ENCODE results near the gene ALG14.

The ALG14 gene

DNA sequence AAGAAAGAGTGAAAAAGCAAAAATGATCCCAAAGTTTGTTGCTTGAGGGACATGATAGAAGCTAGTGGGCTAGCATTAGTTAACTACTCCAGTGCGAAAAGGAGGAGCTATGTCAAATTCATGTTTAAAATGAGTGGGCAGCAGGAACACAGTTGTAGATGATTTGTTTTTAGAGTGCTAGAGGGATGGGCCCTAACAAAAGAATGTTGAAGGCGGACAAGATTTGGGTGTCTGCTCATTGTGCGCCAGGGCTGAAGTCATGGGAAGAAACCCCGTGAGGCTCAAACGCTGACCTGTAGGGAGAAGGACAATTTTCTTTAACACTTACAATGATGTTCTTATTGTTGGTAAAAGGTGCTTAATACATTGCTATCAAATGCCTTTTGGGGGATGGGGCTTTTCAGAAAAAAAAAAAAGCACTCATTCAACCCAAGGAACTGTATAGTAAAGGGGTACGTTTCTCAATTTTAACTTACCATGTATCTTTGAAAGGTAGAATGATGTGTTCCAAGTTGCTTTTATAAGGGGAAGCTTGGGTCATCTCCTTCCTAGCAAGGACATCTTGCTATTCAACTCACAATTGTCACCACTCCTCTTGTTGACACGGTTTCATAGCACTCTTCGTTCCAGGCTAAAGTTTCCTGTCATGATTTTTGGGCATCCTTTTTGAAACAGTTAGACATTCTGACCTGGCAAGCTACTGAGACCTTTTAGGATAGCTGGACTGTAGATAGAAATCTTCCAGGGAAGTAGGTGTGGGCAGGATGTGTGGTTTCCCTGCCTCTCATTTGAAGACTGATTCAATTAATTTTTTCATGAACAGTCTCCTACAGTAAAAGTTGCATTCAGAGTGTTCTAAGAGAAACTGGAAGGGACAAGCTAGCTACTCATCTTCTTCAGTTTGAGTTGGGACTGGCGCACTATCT lies 92.8 kb downstream of the ALG14 start:
- DNase-seq, result no peak

DNA sequence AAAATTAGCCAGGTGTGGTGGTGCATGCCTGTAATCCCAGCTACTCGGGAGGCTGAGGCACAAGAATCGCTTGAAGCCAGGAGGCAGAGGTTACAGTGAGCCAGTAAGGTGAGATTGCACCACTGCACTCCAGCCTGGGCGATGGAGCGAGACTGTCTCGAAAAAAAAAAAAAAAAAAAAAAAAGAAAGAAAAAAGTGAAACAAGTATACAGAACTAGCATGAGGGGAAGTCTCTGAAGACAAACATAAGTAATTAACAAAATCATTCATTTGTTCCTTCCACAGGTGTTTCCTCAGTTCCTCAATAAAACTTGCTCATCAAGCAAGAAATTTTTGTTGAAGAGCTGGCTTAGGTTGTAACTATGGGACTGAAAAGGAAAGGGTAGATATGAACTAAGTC lies 93.6 kb downstream of the ALG14 start:
- DNase-seq, result no peak

DNA sequence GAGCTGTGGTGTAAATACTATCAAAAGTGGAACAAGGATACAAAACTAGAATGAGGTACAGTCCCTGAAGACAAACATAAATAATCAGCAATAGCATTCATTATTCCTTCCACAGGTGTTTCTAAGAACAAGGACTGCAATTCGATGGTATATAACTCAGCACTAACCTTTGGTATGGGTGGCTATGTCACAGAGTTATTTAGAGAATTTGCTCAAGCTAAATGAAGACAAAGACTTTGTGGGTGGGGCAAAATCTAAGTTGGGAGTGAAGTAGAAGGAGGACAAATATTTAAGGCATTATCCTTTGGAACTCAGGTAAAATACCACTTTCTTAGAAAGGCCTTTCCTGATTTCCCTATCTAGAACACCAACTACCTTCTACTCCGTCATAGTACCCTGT lies 94.3 kb downstream of the ALG14 start:
- no peak for DNase-seq

DNA sequence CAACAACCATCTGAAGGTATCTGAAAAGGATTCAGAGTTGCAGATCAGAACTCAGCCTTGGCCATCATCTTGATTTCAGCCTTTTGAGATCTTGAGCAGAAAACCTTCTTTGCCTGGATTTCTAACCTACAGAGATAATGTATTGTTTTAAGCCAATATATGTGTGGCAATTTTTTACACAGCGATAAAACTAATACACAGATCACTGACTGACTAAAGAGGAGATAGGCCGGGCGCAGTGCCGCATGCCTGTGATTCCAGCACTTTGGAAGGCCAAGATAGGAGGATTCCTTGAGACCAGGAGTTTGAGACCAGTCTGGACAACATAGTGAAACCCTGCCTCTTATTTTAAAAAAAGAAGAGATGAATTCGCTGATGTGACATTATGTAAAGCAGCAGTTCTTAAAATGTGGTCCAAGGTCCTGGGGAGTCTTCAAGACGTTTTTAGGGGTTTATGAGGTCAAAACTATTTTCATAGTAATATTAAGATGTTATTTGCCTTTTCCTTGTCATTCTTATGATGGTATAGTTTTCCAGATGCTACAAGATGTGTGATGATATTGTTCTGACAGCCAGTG lies 95.7 kb downstream of the ALG14 start:
- DNase-seq, result no peak

DNA sequence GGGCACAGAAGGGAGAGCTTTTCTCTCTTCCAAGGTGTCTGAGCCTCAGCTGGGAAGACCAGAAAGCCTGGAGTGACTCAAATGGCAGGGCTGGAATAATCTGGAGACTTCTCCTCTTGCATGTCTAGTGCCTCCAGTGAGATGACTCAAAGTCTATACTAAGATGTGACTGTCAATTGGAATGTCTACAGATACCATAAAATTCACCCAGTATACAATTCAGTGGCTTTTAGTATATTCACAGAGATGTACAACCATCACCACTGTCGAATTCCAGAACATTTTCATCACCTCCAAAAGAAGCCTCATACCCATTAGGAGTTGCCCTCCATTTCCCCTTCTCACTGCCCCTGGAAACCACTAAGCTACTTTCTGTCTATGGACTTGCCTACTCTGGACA lies 97.9 kb downstream of the ALG14 start:
- DNase-seq, result no peak

DNA sequence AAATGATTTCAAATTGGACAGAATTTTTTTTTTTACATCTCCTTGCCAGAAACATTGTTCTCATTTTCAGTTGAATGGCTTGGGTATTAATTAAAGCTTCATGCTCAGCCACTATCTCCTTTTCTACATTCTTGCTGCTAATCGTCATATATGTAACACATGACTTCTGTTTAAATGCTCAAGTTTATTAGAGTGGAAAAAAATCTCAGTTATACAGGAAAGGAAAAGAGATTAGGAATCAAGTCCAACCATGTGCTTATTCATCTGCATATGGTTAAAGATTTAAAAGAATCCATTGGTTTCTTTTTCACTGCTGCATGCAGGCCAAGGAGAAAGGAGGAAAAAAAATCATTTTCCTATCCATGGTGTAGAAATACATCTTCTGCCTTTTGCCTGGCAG lies 98.5 kb downstream of the ALG14 start:
- no peak for DNase-seq

DNA sequence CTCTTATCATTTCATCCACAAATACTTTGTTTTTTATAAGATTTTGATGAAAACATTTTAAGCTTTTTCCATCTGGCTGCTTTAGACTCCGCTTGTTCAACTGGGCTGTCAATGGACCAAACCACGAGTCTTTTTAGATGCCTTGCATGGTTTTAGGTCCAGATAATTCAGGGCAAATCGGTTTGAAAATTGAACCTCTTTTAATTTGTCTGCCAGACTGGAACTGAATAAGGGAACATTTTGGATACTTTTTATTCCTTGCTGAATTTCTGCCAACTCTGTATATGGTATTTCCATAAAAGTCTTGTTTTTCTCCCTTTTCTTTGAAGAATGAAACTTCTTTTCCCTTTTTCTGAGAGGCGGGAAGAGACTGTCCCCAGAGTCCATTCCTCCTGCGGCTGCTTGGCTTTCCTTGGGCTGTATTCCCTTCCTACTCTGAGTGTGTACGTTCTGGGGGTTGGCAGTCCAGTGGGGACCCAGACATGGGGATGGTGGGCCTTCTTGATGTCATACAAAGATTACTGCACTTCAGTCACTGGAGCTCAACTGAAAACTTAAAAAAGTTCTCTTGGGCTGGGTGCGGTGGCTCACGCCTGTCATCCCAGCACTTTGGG lies 99.3 kb downstream of the ALG14 start:
- no peak for DNase-seq

DNA sequence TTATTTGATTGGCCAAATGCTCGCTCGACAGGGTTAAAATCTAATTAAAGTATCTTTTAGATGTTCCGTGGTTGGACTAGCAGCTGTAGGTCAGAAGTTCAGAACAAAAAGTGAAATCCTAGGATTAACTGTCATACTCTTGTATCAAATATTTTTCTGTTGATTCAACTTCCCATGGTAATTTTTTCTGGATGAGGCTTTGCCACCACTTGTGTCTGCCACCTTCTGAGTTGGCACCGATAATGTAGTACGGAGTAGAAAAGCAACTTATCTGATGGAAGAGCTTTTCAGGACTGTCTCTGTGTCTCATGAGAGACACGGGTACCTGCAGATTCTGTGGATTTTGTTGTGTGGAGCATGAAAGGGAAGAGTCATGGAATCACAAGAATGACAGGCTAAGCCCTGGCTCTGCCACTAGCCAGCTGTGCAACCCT lies 101.2 kb downstream of the ALG14 start:
- DNase-seq, result no peak

DNA sequence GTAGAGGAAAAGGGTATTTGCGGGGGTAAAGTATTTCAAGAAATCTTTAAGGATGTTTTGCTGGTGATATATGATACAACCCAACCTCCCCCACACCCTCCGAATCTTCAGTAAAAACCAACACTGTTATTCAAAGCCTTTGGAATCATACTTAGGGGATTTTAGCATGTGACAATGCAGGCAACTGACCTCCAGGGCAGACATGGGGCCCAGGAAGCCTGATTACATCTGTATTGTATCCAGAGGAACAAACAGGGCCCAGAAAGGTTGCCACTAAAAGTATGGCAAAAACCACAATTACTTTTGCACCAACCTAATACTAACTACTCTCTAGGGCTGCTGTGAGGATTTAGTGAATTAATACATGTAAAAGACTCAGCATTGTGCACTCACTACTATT lies 102.0 kb downstream of the ALG14 start:
- DNase-seq, result no peak

DNA sequence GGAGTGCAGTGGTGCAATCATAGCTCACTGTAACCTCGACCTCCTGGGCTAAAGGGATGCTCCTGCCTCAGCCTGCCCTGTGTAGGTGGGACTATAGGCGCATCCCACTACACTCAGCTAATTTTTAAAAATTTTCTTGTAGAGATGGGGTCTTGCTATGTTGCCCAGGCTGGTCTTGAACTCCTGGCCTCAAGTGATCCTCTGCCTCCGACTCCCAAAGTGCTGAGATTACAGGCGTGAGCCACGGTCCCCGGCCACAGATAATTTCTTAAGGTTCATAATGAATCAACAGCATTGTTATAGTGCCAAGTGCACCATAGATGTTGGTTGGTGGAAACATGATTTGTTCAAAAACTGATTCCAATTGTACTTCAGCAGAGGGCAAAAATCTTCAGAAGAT lies 103.6 kb downstream of the ALG14 start:
- DNase-seq, result no peak

DNA sequence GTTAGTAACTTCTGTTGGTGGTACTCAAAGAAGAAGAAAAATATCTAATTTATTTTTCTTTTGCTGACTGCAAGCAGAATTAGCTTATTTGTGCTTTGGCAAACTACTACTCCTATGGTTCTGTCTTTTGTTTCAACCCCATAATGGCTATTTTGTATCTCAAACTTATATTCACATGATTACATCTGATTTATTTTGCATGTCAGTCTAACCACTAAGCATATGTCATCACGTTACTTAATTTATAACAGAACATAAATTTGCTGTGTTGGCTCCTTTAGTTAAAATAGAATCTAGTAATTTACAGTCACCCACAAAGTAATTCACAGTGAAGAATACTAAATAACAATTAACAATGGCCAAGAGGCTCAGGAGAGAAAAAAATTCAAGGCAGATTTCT lies 106.7 kb downstream of the ALG14 start:
- DNase-seq, result no peak

DNA sequence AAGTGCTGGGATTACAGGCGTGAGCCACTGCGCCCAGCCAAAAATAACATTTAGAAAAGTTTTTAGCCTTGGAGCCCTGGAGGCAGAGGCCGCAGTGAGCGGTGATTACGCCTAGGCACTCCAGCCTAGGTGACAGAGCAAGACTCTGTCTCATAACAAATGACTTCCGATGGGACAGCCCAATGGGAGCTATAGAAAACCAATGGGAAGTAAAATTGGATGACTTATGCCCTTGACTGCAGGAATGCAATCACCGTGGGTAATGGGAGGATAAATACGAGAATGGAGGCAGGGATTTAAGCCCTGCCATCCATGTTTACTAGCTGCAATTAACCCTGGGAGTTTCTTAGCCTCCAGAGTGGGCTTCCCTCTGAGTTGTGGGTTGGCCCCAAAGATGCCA lies 108.9 kb downstream of the ALG14 start:
- DNase-seq, result no peak

DNA sequence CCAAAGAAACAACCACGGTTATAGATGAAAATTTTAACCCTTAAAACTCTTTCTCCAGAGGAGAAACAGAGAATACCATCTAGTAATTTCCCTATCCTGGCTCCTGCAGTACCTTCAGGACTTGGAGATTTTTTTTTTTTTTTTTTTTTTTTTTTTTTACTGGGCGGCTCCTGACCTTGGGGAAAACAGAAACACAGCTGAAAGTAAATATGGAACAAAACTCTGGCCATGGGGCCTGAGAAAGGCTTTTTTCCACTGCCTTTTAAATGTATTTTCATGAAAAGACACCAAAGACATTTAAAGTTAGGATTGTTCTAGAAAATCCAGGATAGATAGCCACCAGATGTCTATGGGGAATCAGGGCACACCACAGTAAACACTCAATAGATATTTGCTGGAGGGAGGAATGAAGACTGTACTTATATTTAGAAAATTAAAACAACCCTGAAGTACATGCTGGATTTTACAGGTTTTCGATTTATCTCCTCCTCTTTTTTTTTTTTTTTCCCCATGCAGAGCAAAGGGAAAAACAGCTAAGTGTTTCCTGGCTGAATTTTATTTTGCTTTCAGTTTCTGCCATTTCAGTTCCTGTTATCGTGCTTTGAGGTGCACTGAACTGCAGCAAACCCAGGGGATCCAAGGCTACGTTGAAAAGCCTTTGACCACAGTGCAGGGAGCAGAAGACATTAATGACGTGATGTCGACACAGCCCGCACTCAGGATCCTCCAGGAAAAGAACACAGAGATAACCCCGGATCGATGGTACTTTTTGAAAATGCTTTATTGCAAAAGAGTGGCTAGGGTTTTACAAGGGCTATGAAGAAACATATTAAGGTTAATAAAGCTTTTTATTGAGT lies 110.1 kb downstream of the ALG14 start:
- peak; percentile 15 for DNase-seq

DNA sequence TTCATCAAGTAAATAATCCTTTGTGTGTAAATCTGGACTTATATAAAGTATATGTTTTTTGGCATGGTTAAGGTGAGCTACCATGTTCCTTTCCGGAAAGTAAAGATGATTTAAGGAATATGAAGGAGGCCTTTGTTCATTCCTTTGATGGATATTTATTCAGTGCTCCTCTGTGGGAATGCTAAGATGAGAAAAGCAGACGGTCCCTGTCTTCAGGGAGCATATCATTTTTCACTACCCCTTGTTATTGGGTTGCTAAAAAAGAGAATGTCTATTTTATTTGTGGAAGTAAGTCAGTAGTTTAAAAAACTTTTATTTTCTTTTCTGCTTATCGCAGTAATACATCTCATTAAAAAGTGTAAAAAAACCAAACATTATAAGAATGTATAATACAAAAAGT lies 110.8 kb downstream of the ALG14 start:
- no peak for DNase-seq

DNA sequence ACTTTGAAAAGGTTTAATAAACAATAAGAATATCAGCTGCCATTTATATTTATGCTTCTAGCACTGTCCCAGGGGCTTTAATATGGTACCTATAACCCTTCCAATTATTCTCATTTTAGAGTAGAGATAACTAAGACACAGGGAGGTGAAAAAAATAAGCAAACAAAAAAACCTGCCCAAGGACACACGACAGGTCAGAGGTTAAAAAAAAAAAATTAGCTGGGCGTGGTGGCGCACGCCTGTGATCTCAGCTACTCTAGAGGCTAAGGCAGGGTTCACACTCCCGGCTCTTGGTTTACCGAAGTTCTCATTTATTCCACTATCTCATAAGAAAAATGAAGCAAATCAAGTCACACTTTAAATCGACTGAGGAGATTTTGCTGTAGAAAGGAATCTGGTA lies 111.2 kb downstream of the ALG14 start:
- no peak for DNase-seq

DNA sequence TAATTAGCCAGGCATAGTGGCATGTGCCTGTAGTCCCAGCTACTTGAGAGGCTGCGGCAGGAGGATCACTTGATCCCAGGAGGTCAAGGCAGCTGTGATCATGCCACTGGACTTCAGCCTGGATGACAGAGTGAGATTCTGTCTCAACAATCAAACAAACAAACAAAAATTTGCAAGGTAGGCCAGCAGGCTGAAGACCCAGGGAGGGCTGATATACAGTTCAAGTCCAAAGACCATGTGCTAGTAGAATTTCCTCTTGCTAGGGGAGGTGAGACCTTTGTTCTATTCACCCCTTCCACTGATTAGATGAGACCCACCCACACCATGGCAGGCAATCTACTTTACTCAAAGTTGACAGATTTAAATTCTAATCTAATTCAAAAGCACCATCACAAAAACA lies 114.7 kb downstream of the ALG14 start:
- no peak for DNase-seq

DNA sequence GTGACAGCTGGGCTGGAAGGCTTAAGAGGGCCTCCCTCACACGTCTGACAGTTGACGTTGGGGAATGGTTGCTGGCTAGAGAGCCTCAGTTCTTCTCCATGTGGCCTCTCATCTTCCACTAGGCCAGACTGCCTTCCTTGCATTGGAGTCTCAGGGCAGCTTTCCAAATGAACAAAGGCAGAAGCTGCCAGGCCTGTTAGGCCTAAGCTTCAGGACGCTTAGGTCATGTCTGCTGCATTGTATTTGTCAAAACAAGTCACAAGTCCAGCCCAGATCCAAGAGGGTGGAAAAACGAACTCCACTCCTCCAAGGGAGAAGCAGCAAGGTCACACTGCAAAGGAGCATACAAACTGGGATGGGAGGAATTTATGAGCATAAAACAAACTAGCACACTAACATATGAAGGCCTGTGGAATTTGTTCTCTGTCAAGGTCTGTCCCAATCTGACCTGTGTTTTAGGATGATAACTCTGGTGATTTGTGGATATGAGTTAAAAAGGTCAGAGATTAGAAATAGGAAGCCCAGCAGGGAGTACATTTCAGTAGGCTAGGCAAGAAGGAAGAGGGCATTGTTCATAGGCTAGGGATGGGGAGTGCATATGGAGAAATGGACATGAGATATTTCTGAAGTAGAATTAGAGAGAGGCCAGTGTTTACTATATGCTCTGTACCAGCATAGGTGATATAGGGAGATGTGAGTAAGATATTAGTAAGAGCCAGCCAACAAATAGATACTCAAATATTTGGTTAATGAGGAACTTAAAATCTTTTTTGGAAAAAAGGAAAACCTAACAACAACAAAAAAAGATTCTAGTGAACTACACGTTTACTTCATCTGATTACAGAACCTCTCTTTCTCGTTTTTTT lies 116.8 kb downstream of the ALG14 start:
- DNase-seq, result no peak

DNA sequence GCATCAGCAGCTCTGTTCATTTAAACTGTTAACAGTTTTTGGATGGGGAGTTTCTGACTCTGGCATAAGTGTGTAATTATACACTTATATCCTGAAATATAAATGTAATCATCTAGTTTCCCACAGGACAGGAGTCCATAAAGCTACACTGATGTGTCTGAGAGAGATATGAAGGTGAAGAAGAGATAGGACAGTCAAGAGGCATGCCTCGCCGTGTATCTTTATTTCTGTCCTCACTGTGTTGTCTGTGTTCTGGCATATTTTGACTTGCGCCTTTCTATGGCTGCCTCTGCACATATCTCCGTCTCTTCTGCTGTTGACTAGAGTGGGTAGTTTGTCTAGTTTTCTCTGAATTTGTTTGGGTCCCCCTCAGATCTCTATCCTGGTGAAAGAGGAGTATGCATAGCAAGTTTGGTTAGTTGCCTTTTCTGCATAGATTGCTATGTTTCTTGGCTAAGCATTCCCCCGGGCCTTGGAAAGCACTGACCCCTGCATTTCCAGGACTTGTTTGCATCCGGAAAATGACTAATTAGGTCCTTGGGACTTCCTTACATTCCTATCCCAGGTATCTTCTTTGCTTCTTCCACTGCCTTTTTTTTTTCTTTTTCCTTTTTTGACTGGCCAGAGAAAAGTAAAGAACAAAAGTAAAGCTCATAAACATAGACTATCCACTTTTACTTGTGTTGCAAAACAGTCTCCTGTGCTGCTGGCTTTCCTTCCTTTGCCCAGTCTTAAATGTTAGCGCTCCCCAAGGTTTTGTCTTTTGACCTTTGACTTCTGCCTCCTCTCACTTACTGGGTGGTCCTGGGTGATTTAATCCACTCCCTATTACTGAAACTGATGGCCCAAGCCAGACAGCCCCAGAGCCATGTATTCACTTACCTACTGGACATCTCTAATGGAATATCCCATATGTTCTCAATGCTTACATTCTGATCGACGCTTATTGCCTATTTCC lies 118.2 kb downstream of the ALG14 start:
- DNase-seq, result no peak

DNA sequence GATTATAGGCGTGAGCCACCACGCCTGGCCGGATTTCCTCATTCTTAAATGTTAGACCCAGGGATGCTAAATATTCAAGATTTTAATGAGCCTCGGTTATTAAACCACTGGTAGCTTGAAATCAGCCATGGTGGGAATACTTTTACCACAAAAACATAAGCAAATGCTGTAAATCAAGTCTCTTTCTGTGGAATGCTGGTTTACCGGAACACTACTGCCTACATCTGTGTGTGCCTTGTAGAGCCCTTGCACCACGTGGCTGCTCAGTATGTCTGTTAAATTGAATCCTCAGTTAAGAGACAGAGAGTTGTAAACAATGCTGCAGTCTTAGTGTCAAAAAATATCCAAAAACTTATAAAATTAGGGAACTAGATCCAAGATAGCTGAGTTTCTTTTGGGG lies 119.0 kb downstream of the ALG14 start:
- no peak for DNase-seq

DNA sequence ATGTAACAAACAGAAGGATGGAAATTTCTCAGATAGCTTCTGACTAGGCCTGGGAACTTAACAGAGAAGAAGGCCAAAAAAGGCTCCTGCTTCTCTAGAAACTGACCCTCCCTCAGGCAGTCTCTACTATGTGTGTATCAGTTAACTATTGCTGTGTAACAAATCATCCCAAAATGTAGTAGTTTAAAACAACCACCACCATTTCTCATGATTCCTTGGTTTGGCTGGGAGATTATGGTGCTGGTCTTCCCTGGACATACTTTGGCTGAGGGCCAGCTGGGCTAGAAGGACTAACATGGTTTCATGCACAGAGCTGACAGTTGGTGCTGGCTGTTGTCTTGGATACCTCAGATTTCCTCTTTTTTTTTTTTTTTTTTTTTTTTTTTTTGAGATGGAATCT lies 119.6 kb downstream of the ALG14 start:
- DNase-seq, result no peak

DNA sequence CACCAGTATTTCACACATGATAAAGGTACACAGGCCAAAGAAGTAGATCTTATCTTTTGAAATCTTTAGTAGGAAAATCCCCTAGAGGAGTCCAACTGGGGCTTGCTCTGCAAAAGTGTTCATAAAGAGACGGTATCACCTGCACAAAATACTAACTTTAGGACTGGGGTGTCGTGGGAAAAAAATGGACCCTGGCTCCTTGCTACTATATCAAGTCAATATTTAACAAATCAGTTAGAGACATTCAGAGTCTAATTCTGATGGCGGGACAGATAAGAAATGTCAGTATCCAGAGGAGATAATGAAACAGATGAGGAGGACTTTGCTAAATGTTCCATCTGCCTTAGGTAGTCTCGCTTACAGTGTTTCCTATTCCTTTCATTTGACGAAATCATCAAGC lies 120.2 kb downstream of the ALG14 start:
- DNase-seq, result no peak

Measured in activated effector memory CD4-positive, alpha-beta T cell treated with Interleukin-2 at 50 U/mL for 16 hours (primary cell).